ENCODE data around the gene TRAP1. TPM values are rescaled to one million over a fixed set of nuclear protein-coding genes. Genes with fewer than 3 reads are reported as not detected.

The TRAP1 gene
- total RNA-seq, 1 donor from 2014 or later = 134 TPM

- ATAC-seq = no peak
- intact Hi-C loops (cut with DNase I) = loop anchor here (2.0 kb wide), 1 partner anchor 191 kb away; the partner anchor contains the start of gene CREBBP
- DNase-seq (ENCODE audit: missing footprints) = no peak
These were observed 27.6 kb downstream of the TRAP1 start for GRCh38 chr16:3689731-3690130.

DNA sequence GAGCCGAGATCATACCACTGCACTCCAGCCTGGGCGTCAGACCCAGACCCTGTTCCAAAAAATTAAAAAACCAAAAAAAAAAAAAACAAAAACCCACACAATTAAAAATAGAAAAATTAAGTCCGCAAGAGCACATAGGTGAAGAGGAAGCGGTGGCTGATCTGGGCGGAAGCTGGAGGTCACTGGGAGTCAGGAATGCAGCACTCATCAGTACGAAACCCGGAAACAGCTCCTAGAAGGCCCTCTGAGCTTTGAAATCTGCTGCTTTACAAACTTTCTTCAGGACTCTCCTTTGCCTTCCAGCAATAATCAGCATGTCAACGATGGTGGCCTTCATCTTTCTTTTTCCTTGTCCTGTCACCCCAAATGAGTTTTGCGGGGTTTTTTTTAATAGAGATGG lies 29.5 kb downstream of the TRAP1 start:
- intact Hi-C loops (cut with DNase I) = no loop called here
- no peak for DNase-seq (ENCODE audit: missing footprints)
- ATAC-seq = no peak

- no peak for ATAC-seq
- intact Hi-C loops (cut with DNase I) = no loop called here
- DNase-seq (ENCODE audit: missing footprints) = no peak
These were observed 30.3 kb downstream of the TRAP1 start for GRCh38 chr16:3687021-3687420.

DNA sequence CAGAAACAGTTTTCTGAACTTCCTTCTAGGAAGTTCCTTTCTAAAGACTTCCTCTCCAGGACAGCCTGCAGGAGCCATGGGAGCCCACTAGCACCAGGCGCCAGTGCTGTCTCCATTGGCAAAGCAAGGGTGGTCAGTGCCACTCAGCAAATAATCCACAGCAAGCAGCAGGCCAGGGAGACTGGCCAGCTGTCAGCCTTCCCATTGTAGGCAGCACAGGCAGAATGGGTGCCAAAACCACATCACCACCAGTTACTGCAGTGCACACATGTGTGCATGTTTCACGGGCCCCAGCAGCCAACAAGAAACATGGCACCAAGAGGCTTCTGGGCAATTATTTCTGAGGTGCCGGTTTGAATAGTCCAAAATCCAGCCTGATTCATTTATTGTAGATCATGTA lies 36.1 kb downstream of the TRAP1 start:
- DNase-seq (ENCODE audit: missing footprints) = peak; percentile 62
- peak; percentile 86 for ATAC-seq
- intact Hi-C loops (cut with DNase I) = no loop called here

DNA sequence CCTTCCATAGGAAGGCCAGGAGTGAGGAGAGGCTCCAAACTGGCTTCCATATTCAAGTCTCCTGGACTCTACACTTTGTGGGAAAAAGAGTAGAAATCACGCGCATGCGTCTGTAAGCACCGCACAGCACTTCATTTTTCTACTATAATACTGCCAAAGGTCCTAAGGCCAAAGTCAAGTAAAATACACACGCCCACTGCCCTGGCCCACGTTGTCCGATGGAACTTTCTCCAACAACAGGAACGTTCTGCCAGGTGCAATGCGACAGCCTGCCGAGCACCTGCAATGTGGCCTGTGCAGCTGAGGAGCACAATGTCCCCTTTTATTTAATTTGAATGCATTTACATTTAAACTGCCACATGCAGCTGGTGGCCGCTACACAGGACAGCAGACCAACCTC lies 39.3 kb downstream of the TRAP1 start:
- intact Hi-C loops (cut with DNase I) = no loop called here
- DNase-seq (ENCODE audit: missing footprints) (no peak), ATAC-seq (no peak)

DNA sequence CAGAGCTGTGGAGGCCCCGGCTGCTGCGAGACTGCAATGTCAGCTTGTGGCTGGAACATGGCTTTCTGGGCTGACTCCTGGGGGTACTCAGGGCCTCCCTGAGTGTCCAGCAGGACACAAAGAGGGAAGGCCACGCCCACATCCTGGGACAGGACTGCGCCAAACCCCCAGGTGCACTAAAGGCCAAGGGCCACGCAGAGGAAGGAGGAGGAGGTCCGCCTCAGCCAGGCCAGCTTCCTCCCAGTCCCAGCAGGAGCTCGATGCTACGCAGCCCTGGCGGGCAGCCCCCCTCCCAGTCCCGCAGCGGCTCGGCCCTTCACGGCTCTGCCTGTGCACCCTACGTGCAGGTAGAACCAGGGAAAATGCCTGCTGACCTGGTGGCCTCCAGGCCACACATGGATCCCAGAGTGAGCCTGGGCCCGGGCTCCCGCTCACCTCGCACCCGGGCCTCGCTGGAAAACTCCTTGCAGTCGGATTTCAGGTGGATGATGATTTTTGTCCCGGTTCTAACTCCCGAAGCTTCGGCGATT lies 41.7 kb downstream of the TRAP1 start:
- ATAC-seq = no peak
- intact Hi-C loops (cut with DNase I) = no loop called here
- peak; percentile 56 for DNase-seq (ENCODE audit: missing footprints)

- ATAC-seq = no peak
- intact Hi-C loops (cut with DNase I) = no loop called here
- DNase-seq (ENCODE audit: missing footprints) = peak; percentile 60
These were observed 42.6 kb downstream of the TRAP1 start for GRCh38 chr16:3674513-3675295.

DNA sequence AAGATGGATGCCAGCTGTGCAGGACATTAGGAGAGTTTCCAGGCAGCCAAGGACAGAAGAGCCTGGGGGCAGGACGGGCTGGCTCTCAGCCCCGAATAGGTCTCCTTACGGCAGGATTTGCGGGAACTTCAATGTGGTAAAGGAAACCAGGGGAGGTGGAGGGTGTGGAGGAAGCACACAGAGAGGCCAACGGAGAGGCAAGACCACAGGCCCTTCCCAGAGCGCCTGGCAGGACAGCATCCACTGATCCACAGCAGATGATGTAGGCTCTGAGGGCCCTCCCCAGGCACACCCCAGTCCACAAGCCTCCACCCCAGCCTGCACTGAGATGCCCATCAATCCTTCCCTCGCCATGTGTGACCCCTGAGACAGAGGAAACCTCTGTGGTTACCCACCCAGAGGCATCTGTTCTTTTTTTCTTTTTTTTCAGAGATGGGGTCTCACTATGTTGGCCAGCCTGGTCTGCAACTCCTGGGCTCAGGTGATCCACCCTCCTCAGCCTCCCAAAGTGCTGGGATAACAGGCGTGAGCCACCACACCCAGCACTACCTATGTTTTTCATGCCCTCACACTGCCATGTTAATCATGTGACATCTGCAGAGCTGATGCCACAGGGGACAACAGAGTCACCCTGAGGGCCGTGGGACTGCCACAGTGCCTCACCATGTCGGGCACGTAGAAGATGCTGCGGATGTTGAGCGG lies 43.5 kb downstream of the TRAP1 start:
- DNase-seq (ENCODE audit: missing footprints) = no peak
- ATAC-seq = no peak
- intact Hi-C loops (cut with DNase I) = no loop called here

DNA sequence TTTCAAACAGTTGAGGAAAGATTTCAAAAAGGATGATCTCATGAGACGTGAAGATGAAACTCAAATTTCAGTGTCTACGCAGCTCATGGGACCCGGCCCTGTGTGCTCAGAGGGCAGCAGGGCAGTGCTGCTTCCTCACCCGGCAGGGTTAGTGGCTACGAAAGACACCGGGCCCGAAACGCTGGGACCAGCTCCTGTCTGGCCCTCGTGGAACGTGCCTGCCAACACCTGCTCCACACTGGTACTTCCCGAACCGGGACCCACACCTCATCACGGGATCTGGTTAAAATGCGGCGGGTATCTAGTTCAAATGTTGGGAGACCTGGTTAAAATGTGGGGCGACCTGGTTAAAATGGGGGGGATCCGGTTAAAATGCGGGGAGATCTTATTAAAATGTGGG lies 44.1 kb downstream of the TRAP1 start:
- DNase-seq (ENCODE audit: missing footprints) (peak; percentile 30), ATAC-seq (no peak)
- intact Hi-C loops (cut with DNase I) = no loop called here

DNA sequence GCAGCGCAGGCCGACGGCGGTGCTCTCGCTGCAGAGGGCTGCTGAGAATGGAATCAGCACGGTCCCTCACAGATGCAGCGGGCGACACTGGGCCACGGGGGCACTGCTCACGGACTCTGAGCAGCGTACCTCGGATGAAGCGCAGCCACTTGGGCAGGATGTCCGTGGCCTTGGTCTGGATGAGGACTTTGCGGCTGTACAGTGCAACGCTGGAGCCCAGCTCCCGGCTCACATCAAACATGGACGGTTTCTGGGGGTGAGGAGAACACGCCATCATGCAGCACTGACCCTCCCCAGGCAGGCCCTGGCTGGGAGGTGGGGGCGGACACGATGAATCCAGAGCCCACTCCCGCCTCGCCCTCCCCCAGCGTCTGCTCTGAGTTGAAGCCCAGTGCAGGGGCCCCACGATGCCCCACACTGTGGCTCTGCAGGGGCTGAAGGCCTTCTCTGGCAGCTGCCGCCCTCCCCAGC lies 44.7 kb downstream of the TRAP1 start:
- ATAC-seq = no peak

DNA sequence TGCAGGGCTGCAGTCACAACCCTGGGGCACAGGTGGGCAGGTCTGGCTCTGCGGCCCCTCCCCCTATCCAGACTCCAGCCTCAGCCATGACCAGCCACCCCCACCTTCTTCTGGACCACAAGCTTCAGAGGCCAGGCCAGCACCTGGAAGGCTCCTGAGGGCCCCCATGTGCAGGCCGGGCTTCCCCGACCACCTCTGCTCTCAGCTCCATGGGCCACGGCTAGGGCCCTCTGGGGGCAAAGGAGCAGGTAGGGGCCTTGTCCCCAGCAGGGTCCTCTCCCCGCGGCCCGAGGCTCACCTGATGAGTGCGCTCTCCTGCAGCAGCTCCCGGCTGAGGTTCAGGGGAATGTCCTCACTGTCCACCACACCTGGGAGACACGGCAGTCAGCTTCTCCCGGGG lies 45.9 kb downstream of the TRAP1 start:
- ATAC-seq (no peak), DNase-seq (ENCODE audit: missing footprints) (peak; percentile 47)
- intact Hi-C loops (cut with DNase I) = no loop called here

More for the DNA sequence above, 44.7 kb downstream of the TRAP1 start:
- peak; percentile 32 for DNase-seq (ENCODE audit: missing footprints)
- intact Hi-C loops (cut with DNase I) = no loop called here

DNA sequence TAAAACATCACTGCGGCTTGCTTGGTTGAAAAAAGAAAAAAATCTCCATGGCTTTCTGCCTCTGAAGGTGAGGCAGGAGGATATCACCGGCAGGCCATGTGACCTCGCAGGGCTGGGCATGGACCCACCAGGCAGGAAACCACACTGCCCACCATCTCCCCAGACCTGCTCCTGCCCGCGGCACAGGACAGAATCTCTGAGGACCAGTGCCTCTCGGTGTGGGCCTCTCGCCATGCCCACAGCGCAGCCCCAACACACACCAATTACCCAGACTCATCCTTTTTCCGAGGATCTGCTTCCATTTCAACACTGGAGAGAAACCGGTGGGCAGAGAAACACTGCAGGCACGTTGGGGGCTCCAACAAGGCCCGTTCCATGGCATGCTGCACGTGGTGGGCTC lies 46.6 kb downstream of the TRAP1 start:
- DNase-seq (ENCODE audit: missing footprints) = no peak
- intact Hi-C loops (cut with DNase I) = no loop called here

DNA sequence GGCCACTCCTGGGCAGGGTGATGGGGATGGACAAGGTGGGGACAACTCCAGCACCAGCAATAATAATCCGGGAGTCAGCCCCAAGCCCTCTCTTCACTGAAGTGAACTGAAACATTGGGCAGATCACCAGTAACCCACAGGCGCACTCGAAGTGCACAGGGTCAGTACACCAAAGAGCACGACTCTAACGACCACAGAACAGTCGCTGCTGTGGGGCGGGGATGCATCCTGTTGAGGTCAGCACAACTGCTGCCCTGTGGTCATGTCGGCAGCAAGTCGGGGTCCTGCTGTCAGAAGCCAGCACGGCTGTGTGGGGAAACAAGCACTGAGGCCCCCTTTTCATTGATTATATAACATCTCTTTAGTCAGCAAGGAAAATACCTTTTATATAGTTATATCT lies 48.2 kb downstream of the TRAP1 start:
- DNase-seq (ENCODE audit: missing footprints) (peak; percentile 44), ATAC-seq (no peak)
- intact Hi-C loops (cut with DNase I) = no loop called here

More for the DNA sequence above, 46.6 kb downstream of the TRAP1 start:
- no peak for ATAC-seq

DNA sequence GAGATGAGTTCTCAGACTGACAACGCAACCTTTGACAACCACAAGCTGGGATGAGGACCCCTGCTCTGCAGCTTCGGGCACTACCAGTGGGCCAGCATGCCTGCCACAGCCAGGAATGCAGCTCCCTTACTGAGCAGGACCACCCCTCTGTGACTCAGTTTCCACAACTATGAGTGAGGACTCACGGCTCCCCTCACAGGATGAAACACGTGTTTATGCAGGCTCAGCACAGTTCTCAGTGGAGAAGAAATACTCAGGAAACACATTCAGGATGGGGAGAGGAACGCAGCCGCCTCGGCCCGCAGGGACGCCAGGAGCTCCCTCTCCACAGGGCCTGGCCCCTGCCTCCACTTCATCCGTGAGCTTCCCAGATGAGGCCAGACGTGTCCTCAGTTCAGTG lies 48.7 kb downstream of the TRAP1 start:
- no peak for DNase-seq (ENCODE audit: missing footprints)

DNA sequence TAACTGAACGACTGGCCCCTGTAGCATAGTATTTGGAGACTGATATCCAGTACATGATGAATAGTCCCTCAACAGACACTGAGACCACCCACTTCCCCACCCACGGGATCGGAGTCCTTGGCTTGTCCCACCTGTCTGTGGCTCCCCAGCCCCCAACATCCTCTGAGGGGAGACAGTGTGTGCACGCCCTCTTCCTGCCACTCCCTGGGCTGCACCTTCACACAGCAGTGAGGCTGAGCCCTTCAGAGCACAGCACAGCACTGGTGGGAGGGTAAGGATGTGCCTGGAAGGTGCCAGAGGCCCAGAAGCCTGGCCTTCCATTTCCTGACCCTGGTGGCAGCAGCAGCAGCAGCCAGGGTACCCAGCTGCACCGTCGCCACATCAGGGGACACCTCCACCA lies 51.8 kb downstream of the TRAP1 start:
- ATAC-seq (no peak), DNase-seq (ENCODE audit: missing footprints) (no peak)
- intact Hi-C loops (cut with DNase I) = no loop called here

More for the DNA sequence above, 48.7 kb downstream of the TRAP1 start:
- ATAC-seq = no peak
- intact Hi-C loops (cut with DNase I) = no loop called here

- ATAC-seq = no peak
- intact Hi-C loops (cut with DNase I) = no loop called here
- no peak for DNase-seq (ENCODE audit: missing footprints)
These were observed 53.0 kb downstream of the TRAP1 start for GRCh38 chr16:3664187-3664896.

- no peak for DNase-seq (ENCODE audit: missing footprints)
- intact Hi-C loops (cut with DNase I) = no loop called here
These were observed 54.7 kb downstream of the TRAP1 start for GRCh38 chr16:3662601-3663000.

GRCh38 chr16:3661922-3662321 lies 55.4 kb downstream of the TRAP1 start:
- intact Hi-C loops (cut with DNase I) = no loop called here
- ATAC-seq (no peak), DNase-seq (ENCODE audit: missing footprints) (no peak)

More at GRCh38 chr16:3662601-3663000, 54.7 kb downstream of the TRAP1 start:
- no peak for ATAC-seq

GRCh38 chr16:3661311-3661710 lies 56.0 kb downstream of the TRAP1 start:
- no peak for ATAC-seq
- intact Hi-C loops (cut with DNase I) = no loop called here

More at GRCh38 chr16:3661311-3661710, 56.0 kb downstream of the TRAP1 start:
- no peak for DNase-seq (ENCODE audit: missing footprints)

Measured in Right ventricle myocardium inferior (tissue), 1 donor.